Activated naive CD4-positive, alpha-beta T cell (primary cell): ENCODE data around the gene QSOX2.
"Not testable (repeated sequence)": the region's sequence is repeated elsewhere in the genome, so short reads cannot be mapped to it uniquely, and the experiment has no call there.

Experiments used
- DNase-seq, 4 experiments: peaks; one replicate each; lab custom pipeline; 2025; lab: John Stamatoyannopoulos, UW

Gene QSOX2

DNA sequence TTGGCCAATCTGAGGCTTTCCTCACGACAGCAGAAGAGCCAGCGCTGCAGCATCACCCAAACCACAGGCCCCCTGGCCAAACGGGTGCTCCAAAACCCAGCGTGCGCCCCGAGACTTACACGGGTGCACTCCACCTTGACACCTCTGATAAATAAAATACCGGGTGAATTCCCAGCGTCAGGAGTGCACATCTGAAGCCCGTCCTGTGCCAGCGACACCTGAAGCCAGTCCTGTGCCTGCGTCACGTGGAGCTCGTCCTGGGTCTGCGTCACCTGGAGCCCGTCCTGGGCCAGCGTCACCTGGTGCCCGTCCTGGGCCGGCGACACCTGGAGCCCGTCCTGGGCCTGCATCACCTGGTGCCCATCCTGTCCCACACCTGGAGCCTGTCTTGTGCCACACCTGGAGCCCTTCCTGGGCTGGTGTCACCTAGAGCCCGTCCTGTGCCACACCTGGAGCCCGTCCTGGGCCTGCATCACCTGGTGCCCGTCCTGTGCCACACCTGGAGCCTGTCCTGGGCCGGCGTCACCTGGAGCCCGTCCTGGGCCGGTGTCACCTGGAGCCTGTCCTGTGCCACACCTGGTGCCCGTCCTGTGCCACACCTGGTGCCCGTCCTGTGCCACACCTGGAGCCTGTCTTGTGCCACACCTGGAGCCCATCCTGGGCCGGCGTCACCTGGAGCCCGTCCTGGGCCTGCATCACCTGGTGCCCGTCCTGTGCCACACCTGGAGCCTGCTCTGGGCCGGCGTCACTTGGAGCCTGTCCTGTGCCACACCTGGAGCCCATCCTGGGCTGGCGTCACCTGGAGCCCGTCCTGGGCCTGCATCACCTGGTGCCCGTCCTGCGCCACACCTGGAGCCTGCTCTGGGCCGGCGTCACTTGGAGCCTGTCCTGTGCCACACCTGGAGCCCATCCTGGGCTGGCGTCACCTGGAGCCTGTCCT is 8.9 kb downstream of the QSOX2 start:
- not testable (repeated sequence) for DNase-seq

DNA sequence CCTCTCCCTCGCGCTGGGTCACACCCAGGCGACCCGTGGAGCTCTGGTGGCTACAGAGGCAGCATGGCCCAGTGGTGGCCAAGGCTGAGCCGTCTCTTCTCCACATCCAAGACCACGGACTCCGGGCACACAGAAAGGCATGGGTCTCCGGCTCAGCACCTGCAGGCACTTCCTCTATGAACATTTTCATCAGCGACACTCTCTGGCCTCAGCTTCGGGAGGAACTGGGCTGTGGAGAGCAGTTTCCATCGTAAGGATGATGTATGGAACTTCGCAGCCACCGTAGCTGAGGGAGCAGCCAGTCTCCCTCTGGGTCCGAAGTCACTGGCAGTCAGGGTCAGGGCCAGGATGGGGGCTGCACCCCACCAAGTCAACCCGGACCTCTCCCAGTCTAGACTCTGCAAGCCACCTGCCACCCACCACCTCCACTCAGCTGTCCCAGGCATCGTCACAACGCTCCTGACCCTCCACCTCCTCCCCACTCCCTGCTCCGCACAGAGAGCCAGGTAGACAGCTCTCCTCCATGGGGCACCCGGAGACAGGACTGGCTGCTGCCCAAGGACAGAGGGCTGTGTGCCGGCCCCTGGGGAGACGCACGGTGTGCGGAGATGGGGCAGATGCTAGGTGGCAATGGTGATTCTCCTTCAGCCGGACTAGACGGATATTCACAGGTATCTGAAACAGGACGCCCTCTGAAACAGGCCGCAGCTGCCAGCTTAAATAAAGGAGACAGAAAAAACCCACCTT is 9.7 kb downstream of the QSOX2 start:
- no peak for DNase-seq

- no peak for DNase-seq
These were observed 10.4 kb downstream of the QSOX2 start for GRCh38 chr9:136235171-136235570.

DNA sequence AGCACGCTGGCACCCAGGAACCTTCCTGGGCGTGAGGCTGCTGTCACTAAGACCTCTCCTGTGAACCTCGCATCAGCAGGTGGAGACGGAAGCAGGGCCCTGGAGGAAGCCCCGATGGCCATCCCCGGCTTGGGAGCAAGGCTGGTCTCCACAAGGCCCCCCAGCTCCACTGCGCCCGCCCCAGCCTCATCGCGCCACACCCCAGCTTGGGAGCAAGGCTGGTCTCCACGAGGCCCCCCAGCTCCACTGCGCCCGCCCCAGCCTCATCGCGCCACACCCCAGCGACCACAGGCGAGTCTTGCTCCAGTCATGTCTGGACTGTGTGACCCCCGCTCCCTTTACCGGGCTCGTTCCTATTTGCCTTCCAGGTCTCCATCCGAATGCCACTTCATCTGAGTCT is 11.0 kb downstream of the QSOX2 start:
- no peak for DNase-seq

GRCh38 chr9:136233868-136234267 is 11.7 kb downstream of the QSOX2 start:
- no peak for DNase-seq

DNA sequence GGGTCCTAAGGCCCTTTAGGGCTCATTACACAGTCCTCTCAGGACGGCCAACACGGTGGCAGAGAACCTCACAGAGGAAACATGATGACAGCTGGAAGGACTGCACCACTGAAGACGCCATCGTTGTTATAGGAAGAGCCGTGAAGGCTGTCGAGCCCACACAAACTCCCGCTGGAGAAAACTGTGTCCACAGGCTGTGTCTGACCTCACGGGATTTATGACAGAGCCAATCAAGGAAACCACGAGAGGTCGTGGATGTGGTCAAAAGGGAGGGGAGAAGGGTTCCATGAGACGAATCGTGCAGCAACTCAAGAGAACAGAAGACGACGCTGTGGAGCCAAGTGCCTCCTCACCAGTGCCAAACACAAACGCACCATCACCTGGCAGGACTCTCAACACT is 12.2 kb downstream of the QSOX2 start:
- DNase-seq: no peak

DNA sequence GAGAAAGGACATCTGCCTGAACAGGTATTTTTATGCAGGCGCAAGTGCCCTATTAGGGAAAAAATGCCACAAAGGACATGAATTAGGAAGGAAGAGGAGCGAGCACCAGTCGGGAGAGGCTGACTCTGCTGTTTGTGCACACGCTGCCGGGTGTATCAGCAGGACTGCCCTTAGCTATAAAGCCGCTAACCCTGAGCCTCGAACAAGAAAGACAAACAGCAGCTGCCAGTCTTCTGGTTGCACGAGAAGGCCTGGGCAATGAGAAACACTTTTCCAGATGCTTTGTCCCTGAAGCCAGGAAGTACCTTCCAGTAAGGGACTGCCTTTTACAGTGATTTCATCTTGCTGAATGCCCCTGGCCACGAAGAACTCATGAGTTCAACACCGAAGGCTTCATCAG is 12.6 kb downstream of the QSOX2 start:
- no peak for DNase-seq

DNA sequence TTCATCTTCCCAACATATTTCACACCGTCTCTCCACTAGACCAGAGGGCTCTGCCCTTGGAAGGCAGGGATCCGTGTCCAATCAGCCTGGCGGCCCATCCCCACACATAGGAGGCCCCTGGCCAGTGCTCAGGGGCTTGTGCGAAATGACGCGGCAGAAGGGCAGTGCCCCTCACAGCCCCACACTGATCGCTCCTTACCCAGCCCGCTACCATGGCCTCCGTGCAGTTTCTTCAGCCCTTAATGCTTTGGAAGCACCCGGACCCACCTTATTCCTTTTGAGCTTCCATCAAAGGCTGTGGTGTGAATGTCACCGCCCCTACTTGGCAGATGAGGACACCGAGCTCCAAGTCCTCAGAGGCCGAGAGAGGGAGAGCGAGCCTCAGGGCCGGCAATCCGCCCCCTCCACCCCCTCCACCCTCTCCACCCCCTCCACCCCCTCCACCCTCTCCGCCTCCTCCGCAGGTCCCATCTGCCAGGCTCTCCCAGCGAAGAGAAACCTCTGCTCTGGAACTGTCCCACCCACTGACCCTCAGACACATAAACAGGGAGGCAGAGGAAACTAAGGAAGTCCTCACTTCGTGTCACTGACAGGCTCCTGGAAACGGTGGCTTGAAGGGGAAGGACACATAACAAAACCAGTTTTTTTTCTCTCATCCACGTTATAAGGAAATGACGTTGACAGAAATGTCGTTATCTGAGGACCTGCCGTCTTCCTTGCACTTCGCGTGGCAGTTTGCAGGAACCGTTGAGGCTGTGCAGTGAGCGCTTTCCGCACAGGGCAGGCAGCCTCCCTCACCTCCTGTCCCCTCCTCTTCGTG is 13.9 kb downstream of the QSOX2 start:
- DNase-seq: peak in 1 of 4 experiments; percentile 11

DNA sequence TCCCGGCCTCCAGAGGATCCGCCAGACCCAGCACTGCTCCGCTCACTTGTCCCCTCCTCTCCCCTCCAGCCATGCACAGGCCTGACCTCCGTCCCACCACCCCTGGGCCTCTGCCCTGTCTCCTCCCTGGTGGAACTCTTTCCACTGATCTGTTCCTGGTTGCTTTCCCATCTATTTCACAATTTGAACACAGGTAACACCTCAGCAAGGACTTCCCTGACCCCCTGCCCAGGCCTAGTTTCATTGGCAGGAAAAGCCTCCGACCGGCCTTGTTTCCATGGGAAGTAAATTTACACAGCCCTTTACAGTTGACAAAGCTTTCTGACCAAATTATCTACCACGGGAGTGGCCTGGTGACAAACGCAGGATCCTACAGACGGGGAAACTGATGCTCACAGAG is 14.8 kb downstream of the QSOX2 start:
- no peak for DNase-seq

DNA sequence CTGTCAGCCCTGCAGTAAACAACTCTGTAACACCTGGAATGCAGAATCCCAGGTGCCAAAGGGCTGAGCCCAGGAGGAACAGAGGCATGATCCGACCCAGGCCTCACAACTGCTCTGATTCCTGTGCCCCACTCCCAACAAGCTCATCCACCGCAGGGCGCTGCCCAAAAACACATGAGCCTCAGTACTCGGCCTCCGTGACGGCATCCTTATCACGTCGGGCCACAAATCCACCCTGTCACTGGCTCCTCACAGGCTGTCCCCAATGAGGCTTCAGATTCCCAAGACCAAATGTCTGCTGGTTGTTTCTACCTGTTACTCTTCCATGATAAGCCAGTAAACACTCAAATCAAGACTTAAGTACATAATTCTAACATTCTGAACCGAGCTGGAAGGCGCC is 15.2 kb downstream of the QSOX2 start:
- no peak for DNase-seq

DNA sequence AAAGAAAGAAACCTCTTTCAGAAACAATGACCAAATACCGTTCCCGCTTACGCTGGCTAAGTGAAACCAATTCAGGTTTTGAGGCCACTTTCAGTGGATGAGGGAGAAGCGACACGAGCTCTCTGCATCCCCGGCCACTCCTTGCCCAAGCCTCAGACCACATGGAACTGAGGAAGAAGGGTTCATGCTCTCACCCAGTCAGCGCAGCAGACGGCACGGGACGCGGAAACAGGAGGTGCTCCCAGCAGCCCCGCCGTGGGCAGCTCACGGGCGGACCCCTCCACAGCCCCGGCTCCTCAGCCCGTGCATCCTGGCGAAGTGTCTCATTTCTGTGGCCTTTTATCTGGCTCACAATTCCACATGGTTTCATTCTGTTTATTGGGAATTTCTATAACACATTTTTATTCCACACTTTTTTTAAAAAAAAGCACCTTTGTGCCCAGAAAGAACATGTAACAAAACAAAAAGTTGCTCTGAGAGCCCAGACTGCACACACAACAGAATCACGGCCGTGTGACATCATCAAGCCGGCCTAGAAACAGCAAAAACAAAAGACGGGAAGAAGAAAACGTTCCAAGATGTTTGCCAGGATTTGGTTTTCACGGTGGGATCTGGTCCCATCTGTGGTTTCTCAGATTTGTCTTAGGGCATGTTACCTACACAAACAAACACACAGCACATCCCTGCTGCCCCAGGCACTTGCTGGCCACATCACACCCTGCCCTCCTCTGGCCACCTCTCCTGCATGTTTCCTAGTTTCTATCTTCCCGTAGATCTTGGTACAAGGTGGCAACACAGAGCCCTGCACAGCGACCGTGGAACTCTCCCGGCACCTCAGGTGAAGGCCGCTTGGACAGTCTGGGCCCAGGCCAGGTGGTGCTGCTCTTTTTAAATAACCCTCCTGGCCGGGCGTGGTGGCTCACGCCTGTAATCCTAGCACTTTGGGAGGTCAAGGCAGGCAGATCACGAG is 16.2 kb downstream of the QSOX2 start:
- no peak for DNase-seq

DNA sequence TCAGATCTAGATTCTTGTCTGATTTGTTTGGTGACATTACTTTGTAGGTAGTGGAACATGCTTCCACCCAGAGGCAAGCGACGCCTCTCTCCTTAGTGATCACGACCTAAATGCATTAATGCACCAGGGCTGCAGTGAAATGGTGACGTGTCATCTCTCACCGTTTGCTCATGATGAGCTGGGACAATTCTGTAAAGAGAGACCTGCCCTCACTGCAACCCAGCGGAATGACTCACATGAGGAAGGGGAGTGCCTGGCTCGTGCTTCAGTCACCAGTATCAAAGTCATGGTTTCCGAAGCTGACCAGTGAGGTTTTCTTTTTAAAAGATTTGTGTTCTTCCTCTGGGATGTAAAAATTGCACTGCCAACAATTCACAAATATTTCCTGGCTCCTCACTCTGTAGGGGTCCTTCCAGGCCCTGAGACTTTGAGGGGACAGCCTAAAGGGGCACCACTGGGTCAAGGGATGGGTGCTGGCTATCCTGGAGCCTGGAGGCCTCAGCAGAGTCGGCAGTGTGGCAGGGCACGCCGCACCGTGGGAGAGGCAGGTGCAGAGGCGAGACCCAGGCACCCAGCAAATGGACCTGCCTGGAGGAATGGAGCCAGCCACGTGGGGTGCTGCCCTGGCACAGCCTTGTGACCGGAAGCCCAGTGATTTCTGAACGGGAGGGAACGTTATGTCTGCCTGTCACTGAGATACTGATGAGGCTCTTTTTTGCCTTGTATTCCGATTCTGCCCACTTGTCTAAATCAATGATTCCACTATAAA is 17.3 kb downstream of the QSOX2 start:
- no peak for DNase-seq

- DNase-seq: no peak
These were observed 18.8 kb downstream of the QSOX2 start for GRCh38 chr9:136226680-136227407.

GRCh38 chr9:136225748-136226679 is 19.6 kb downstream of the QSOX2 start:
- peak; percentile 10 to 56 (median 37) for DNase-seq

- no peak for DNase-seq
These were observed 20.3 kb downstream of the QSOX2 start for GRCh38 chr9:136225366-136225747.

- DNase-seq: no peak
These were observed 21.6 kb downstream of the QSOX2 start for GRCh38 chr9:136223871-136224640.

DNA sequence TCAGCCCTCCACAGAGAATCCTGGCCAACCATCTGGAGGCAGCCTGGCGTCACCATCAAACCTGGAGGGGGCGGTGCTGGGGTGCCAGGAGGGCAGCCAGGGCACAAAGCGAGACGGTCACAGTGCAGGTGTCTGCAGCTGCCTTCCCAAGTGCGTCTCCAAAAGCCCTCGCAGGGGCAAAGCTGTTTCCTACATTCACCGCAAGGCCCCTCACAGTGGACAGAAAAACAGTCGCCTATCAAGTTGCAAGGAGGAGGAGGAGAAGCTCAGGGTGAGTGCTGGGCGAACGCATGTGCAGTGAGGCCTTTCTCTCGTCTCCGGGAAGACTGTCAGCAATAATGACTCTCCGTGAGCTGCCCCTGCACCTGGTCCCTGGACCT is 22.7 kb downstream of the QSOX2 start:
- no peak for DNase-seq
